SU-DHL-6 (cell line): Measurements from ENCODE around the gene NAXE.

Experiments used
- CTCF ChIP-seq: fragments of 200-600 bp; sonication (generic); IDR thresholded peaks from one replicate; pipeline ENCODE4 v1.5.1; 2017; ENCODE audit warnings: antibody characterized with exemption, mild to moderate bottlenecking, low read length, moderate library complexity; ENCODE audit not compliant: insufficient read depth, poor library complexity, severe bottlenecking
- EZH2phosphoT487 ChIP-seq: fragments of 200-600 bp; sonication (generic), shearing (Covaris generic); conservative IDR thresholded peaks from 2 replicates; pipeline ENCODE4 v1.6.1; 2018; ENCODE audit warnings: mild to moderate bottlenecking, antibody characterized with exemption, low read length, moderate library complexity, mixed read lengths

- no peak for TF ChIP-seq CTCF
- TF ChIP-seq EZH2phosphoT487 = no peak
These were observed 40.4 kb upstream of the NAXE start for GRCh38 chr1:156551066-156551643.
